NCI-H526 (cell line): ENCODE measurements around the gene CNBD2.
"Not testable (repeated sequence)": the region's sequence is repeated elsewhere in the genome, so short reads cannot be mapped to it uniquely, and the experiment has no call there.

Experiments
- DNase-seq, 2 experiments: peaks; one replicate each; lab custom pipeline; 2025; lab: John Stamatoyannopoulos, UW

CNBD2 gene

DNA sequence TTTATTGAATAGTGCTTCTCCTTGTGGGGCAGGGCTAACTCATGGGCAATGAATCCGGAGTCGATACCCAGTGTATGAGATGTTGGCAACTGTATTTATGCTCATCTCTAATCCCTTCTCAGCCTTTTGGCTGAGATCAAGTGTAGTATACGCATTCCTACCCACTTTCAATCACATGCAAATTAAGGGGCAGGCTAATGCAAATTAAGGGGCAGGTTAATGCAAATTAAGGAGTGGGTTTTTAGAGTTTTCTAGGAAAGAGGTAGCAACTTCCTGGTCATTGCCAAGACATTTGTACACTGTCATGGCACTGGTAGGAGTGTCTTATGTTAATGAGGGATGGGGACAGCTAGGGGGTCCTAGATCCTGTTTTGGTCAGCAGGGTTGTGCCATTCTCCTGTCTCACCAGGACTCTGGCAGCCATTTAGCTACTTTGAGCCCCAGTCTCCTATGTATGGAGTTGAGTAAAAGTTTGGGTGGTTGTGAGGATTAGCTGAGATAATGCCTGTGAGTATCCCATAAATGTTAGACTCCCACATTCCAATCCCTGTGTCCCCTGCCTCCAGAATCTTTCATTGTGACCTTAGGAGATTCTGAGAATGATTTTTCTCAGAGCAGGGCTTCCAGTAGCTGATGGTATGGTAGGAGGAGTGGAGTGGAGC, at the start of gene CNBD2:
Gene CNBD2 (plus strand): TSS at position 612 of the 662 bp plus-strand sequence. CDS start 173 bp downstream, outside the sequence.
- DNase-seq: peak; percentile 59 to 71

DNA sequence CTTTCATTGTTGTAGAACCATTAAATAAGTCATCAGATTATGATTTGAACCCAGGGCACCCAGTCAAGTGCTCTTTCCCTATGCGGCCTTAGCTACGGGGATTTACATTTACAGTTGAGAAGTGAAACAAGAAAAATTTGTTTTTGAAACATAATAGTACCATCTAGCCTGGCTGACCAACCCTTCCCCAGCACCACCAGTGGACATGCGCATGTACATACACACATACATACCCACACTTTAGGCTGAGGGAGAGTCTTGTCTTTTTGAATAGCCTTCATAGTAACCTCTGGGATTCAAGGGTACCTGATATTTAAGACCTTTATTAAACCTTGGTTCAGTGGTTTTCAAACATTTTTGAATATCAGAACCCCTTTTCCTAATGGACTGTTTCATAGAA, 47.9 kb upstream of the CNBD2 start:
- DNase-seq: no peak

DNA sequence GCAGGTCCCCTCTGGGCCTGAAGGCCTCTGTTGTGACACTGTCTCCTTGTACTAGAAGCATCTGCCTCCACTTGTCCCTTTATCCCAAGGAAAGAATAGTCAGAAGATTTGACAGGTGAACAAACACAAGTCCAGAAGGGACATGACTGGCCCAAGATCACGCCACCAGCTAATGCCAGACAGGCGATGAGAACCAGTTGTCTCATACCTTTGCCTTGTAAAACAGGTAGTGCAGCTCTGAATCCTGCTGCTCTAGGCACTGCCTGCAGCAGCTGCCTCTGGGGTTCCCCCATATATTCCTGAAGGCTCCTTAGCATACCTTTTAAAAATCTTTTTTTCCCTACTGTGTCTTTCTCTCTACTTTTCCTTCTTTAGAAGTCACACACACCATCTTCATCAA, 39.1 kb upstream of the CNBD2 start:
- DNase-seq: no peak

DNA sequence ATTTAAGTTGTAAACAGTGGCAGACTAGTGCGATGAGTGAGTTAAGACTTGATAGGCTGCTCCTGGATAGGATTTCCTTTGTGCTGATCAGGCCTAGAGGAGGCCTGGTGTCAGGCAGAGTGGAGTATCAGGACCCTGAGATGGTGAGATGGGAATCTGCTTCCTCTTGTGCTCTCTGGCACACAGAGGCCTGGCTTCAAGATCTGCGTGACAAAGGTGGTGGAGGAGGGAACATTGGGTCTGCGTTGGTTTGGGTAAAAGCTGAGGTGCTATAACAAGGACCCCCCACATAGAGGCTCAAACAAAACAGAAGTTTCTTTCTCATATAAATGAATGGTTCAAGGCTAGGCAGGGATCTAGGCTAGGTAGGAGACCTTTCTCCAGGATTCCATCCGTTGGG, 34.3 kb upstream of the CNBD2 start:
- no peak for DNase-seq

DNA sequence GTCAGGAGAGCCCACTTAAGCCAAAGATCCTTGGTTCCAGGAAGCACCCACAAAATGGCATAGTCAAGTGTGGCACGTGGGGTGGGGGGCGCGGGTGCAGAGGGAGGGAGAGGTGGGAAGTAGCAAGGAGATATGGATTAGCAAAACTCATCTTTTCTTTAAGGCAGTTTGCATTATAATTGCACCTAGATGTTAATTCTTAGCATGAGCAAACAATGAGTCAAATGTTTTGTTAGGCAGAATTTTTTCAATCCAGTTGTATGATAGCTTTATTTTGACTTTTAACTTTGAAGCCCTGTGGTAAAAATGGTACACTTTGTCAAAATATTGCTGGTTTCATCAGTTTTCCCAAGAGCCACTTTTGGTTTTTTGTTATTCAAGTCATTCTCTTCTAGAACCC, 29.1 kb upstream of the CNBD2 start:
- no peak for DNase-seq

DNA sequence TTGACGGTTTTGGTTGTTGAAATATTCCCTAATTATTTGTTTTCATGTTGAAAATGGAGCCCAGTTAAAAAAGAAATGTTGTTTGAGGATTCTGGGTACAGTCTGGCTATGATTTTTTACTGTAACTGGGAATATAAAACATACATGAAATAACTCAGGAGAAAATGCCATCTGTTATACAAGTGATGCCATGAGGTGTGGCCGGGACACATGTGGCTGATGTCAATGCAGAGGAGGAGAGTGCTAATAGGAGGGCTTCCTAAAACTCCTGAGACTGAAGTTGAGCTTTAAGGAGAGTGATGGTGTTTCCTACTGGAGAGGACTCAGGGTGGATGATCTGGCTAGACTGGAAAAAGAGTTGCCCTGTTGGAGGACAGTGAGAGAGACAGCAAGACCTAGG, 26.8 kb upstream of the CNBD2 start:
- no peak for DNase-seq

DNA sequence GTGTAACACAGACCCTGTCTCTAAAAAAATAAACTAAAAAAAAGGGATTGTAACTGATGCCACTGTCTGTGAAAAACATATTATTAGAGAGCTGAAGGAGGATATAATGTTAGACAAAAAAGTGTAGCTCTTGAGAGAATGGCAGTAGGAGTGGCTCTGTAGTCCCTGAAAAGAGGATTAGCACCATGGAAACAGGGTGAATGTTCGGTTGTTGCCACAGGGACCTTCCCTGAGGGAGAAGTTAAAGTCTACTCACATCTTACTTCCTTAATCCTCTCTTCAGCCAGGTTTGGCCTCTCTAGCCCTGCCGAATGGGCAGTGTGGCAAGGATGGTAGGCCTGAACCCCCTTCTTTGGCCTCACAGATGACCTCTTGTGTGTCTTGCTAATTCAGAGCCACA, 26.1 kb upstream of the CNBD2 start:
- DNase-seq: no peak

DNA sequence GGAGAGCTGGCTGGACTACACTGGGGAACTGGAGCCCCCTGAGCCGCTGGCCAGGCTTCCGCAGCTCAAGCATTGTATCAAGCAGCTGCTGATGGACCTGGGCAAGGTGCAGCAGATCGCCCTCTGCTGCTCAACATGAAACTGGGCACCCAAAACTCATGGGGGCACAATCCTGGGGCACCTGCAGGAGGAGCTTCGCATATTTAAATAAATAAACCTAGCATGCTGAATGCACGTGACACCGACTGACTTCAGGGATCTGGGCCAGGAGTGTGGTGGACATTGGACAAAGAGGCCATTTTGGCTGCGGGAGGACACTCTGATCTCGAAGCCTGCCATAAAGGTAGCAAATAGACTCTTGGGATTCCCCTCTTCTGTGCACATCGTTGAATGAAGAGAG, 20.9 kb upstream of the CNBD2 start:
- DNase-seq: peak; percentile 59 to 64

DNA sequence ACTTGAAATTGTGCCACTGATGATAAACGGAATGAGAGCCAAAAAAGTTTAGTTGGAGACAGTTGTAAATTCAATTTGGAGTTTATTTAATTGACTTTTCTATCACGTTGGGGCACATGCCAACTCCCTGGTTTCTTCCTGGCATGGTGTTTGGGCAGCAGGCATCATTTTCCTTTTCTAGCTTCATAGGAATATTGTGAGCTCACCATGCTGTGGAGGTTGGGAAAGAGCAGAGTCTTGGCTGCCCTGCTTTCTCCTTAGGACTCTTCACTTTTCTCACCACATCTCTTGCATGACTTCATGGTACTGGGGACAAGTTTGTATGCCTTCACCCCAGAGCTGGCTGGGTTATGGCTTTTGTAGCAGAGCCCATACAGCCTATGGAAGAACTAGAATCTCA, 20.5 kb upstream of the CNBD2 start:
- no peak for DNase-seq

DNA sequence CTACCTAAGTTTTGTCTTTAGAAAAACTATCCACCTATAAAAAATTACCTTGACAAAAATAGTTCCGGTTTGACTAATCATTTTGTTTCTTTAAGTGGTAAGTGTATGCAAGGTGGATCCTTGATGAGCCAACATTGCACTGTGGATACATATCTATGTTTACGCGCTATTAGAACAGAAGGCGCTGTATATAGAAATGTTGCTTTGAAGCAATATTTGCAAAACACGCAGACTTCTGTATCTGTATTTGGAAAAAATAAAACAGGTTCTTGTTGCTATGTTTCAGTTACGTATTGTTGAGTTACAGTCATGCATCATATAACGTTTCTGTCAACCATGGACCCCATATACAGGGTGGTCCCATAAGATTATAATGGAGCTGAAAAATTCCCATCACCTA, 18.3 kb upstream of the CNBD2 start:
- no peak for DNase-seq

DNA sequence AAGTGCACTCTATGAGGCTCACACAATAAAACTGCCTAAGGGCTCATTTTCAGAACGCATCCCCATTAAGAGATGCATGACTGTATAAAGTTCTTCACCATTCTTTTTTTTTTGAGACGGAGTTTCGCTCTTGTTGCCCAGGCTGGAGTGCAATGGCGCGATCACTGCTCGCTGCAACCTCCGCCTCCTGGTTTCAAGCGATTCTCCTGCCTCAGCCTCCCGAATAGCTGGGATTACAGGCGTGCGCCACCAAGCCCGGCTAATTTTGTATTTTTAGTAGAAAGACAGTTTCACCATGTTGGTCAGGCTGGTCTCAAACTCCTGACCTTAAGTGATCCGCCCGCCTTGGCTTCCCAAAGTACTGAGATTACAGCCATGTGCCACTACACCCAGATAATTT, 16.3 kb upstream of the CNBD2 start:
- peak in 1 of 2 experiments; percentile 63 for DNase-seq

DNA sequence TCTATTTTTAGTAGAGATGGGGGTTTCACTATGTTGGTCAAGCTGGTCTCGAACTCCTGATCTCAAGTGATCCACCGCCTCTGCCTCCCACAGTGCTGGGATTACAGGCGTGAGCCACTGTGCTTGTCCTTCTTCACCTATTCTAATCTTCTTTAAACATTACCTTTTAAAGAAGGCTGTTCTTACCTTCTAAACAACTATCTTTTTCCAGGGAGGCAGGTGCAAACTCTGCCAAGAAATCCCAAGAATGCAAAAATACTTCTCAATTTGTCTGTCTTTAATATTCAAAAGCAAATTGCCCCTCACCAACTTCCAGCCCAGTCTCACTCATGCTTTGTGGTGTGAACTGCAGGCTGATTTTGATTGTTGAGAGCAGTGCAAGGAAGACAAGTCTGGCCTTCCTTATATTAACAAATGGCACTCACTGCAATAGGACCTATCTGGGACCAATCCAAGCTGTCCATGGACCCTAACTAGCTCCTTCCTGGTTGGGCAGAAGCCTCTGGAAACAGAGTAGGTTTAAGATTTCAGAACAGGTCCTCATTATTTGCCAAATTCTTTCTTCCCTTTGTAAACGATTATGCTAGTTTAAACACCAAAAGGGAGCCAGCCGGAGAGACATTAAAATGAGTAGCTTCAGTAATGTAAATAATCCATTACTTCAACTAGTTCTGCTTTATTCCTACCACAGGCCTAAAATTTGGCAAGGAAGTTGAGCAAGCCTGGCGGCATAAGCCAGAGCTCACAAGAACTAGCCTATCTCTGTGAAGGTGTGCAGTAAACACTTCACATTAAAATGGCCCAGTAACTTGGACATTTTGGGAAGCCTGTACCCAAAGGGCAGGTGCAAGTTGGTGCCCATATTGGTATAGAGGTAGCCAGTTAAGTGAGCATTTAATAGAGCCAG, 15.7 kb upstream of the CNBD2 start:
- DNase-seq: peak in 1 of 2 experiments; percentile 8

DNA sequence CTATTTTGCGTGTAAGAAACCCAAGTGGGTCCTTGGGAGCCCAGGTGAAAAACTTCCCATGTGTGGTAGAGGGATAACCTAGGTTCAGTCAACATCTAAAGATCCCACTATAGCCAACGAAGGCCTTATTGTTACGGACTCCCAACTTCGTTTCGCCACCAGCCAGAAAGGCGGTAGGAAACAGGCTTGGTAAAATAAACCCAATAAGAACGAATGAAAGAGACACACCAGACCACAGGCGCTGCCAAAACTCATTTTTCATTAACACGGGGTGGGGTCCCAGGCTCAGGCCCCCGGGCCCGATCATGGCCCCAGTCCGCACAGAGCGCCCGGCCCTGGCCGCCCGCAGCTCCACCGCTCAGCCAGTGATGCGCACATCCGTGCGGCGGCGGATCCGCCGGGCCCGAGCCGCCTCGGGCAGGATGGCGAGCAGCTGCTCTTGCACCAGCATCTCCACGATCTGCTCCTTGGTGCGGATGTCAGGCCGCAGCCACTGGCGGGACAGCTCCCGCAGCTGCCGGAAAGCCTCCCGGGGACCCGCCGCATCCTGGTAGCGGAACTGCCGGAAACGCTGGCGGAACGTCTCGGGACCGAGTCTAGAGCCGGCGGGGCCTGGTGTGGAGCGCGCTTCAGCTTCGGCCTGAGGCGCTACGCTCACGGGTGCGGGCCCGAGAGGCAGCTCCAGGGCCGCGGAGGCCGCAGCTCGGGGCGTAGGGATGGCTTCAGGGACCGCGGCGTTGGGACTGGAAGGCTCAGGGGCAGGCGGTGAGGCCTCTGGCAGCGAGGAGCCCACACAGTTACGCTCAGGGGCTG, 14.8 kb upstream of the CNBD2 start:
- DNase-seq: peak; percentile 66 to 74

DNA sequence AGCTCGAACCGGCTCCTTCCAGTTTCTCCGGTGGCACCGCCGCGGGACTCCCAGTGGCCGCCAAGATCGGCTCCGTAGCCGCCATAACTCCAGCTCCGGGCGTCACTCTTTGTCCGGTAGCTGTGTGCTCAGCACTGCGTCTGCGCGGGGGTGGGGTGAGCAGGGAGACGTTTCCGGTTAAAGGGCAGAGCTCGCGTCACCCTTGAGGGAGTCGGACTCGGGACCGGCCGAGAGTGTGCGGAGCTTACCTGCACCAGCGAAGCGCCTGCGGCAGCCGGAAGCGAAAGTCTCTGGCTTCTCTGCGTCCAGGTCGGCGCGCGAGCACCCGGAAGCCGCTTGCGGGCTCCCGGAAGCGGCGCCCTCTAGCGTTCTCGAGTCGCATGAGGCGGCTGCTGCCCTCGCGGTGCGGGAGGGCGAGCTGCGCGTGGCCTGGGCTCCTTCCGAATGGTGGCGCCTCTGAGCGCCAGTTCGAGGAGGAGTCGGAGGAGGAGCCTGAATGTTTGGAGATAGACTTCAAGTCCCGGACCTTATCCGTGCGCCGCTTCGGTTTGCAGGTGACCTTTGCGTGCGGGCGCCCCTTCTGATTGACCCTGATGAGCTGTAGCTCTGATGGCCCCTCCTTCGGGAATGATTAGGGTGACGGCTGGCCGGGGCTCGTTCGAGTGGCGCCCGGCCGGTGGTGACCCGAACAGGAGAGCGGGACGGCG, 14.0 kb upstream of the CNBD2 start, which contains the start of gene SCAND1:
Gene SCAND1 (minus strand): TSS at position 303 of the 707 bp plus-strand sequence. CDS start 218 bp downstream, at position 85.
- DNase-seq: peak; percentile 98 to 99

DNA sequence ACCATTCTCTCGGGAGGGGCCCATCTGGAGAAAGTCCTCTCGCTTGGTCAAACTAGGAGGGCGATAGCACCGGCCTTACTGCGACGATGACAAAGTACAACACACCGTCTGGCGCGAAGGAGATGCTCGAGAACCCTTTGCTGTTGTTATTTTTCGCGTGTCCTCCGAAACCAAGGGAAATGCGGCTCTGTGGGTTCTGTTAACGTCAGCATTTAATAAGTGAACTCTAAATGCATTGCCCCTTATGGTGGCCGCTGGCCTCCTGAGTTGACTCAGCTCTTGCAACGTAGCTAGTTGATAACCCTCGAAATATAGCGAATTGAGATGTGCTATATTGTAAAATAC, 13.5 kb upstream of the CNBD2 start:
- DNase-seq: peak in 1 of 2 experiments; percentile 79

DNA sequence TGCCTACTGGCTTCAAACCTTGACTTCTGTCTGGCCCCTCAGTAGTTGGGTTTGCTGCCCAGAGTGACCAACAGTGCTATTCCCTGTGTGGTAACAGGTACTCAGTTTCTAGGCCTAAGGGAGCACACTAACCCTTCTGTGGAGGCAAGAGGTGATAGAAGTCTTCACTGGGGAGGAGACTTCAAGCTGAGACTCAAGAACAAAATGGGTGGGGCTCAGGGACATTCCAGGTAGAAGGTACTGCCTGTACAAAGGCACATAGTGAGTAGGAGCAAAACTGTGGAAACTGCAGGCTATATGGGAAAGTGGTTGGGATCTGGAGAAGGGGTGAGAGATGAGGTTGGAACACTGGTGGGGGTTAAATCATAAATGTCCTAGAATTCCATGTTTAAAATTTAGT, 11.8 kb upstream of the CNBD2 start:
- no peak for DNase-seq

DNA sequence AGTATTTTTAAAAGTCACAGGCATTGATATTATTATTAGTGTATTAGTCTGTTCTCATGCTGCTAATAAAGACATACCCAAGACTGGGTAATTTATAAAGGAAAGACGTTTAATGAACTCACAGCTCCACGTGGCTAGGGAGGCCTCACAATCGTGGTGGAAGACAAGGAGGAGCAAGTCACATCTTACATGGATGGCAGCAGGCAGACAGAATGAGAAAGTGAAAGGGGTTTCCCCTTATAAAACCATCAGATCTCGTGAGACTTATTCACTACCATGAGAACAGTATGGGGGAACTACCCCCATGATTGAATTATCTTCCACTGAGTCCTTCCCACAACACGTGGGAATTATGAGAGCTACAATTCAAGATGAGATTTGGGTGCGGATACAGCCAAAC, 9.1 kb upstream of the CNBD2 start:
- DNase-seq: not testable (repeated sequence)

DNA sequence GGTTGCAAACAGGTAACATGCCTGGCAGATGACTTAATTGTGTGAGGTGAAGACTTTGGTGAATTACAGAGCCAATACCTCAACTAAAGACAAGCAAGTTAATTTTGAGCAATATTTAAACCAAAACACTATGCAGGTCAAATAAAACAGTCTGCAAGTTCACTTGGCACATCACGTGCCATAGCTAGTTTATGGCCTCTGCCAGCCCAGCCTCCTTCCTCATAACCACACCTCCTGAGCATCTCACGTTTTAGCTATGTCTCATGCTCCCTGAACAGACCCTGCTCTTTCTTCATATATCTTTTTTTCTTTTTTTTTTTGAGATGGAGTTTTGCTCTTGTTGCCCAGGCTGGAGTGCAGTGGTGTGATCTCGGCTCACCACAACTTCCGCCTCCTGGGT, 4.5 kb upstream of the CNBD2 start:
- no peak for DNase-seq

DNA sequence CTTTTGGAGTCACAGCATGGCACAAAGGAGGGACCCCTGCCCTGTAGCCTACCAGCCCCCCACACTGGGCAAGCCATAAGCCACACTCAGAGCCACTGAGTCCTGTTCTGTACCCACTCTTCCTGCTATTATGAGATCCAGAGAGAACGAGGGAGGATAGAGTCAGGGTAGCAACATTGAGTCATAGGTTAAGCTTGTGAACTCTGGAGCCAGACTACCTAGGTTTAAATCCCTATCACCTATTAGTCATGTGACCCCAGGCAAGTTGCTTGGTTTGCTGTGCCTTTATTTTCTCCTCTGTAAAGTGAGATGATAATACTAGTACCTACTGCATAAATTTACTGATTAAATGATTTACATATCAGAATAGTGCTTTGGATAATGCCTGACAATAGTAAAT, 540 bp downstream of the CNBD2 start:
- no peak for DNase-seq

DNA sequence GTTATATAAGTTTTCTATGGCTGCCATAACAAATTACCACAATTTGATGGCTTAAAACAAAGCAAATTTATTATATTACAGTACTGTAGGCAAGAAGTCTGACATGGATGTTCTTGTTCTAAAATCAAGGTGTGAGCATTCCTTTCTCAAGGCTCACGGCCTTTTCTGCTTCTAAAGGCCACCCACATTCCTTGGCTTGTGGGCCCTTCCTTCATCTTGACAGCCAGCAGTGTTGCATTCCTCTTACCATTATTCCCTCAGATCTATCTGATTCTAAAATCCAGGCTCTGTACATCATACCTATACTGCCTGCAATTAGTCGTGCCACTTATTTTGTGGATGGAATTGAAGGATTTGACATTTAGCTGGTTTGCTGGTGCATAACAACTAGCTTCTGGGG, 3.6 kb downstream of the CNBD2 start:
- no peak for DNase-seq

DNA sequence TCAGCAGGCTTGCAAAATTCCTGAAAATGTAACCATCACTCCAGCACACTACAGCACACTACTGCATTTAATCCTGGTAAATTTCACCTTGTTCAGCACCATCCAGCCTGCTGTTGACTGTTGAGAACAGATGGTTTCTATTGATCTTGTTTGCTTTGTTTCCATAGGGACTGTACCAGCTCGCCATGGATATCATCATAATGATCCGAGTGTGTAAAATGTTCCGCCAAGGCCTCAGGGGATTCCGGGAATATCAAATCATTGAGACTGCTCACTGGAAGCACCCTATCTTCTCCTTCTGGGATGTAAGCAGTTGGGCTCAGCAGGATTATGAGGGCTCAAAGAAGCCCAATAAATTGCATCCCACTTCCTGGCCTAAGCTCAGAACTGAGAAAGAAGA, 4.1 kb downstream of the CNBD2 start:
- DNase-seq: peak; percentile 55 to 64

DNA sequence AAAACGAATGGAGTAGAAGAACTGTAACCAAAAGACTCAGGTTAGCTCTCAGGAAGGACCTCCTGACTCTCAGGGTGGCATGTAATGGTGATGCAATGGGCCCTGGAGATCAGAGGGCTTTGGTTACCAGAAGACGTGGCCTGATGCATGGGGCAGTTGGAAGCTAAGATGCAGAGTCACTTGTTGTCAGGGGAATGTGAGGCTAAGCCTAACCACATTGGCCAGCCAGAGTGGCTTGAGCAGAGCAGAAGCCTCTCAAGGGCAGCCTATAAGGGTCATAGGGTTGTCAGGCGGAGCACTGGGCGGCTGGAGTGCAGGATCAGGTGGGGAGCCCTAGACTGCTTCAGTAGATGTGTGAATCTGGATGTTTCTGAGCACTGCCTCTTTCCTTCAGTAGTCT, 5.9 kb downstream of the CNBD2 start:
- no peak for DNase-seq
